ENCODE measurements around the gene GALNT16. TPM values are rescaled to one million over a fixed set of nuclear protein-coding genes. Genes with fewer than 3 reads are reported as not detected.

Gene GALNT16
- total and polyA plus RNA-seq, 5 experiments from 2014 or later = not detected

DNA sequence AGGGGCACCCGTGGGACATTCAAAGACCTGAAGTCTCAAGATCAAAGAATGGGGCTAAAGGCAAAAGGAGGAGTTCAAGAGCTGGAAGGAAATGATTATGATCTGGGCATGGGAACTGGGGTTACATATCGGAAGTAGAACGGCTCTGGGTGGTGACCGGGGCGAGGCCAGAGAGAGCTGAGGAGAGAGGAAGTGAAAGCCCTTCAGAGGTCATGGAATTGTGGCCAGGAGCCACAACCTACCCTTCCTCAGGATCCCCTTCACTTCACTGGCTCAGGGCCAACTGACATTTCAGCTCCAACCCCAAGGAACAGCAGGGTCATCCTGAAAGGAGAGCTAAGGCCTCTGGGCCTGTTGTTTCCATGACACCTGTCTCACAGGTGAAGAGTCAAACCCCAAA is 57.8 kb downstream of the GALNT16 start:
- POLR2A ChIA-PET = no interaction called here
- H3K27me3 Mint-ChIP-seq = no peaks in the 10 kb centered on the region
- no peaks in the 10 kb centered on the region for H3K9me3 Mint-ChIP-seq
- ATAC-seq = no peak
- peaks cover 0 to 10% (median 0%) of the 10 kb centered on the region in 4 donors for H3K4me1 Mint-ChIP-seq
- H3K36me3 Mint-ChIP-seq = no peaks in the 10 kb centered on the region
- no peak overlapping the region for H3K27ac Mint-ChIP-seq
- no peak for DNase-seq
- no peak overlapping the region for H3K4me3 Mint-ChIP-seq

DNA sequence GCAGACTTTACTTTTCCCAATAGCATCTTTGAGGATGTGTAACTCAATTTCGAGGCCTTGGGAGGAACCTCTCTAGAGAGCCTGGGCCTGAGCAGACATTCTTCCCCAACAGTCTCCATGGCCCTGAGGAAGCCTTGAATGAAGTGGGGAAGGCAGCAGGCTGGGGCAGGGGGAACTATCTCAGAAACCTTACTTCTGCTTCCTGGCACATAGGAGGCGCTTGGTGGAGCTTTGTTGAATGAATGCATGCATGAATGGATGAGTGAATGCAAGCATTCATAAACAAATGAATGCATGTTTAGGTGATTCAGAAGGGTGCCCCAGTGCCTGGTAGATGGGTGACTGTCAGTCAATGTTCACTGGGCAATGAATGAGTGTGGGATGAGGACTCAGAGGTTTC is 58.3 kb downstream of the GALNT16 start:
- Mint-ChIP-seq H3K27ac (no peak overlapping the region), H3K9me3 (no peaks in the 10 kb centered on the region), H3K4me3 (no peak overlapping the region), H3K4me1 (peaks cover 0 to 10% (median 0%) of the 10 kb centered on the region in 4 donors), H3K36me3 (no peaks in the 10 kb centered on the region), H3K27me3 (no peaks in the 10 kb centered on the region)
- DNase-seq (no peak), ATAC-seq (no peak)
- POLR2A ChIA-PET = no interaction called here

DNA sequence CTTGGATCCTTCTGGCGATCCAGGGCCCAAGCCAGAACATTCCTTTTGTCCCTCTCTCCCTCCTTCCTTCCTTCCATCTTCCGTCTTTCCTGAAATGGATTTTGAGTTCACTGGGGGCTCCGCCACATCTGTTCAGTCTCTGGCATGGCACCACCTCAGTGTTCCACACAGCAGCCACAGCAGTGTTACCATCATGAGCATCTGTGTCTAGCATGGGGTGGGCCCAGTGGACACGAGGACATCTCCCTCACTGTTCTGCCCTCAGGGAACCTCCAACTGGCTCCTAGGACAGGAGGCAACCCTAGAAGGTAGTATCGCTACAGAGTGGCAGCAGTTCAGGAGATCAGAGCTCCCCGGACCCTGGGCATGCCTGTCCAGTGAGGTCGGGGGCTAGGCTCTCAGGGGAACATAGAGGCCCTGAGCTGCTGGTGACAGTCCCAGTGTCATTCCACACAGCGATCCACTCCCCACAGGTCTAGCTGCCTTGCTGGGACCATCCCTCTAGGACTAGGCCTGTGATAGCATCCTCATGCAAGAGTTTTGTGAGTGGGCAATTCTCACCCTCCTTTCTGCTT is 59.0 kb downstream of the GALNT16 start:
- ATAC-seq (no peak), DNase-seq (no peak)
- H3K9me3 Mint-ChIP-seq = no peaks in the 10 kb centered on the region
- H3K4me1 Mint-ChIP-seq = peaks cover 0 to 10% (median 0%) of the 10 kb centered on the region in 4 donors
- POLR2A ChIA-PET = no interaction called here
- H3K4me3 Mint-ChIP-seq = no peak overlapping the region
- H3K36me3 Mint-ChIP-seq = no peaks in the 10 kb centered on the region
- H3K27ac Mint-ChIP-seq = no peak overlapping the region
- H3K27me3 Mint-ChIP-seq = no peaks in the 10 kb centered on the region

DNA sequence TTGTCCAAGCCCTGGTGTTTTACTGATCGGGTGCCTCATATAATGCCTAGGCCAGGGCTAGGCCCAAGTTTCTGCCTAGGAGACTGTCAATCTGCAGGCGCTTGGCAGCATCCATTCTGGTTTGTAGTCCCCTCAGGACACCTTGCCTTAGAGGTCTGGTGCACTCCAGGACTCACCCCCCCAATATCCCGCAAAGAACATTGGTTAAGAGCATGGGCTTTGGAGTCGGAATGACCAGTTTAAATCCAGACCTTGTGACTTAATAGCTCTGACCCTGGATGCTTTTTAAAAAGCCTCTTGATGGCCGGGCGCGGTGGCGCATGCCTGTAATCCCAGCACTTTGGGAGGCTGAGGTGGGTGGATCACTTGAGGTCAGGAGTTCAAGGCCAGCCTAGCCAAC is 60.0 kb downstream of the GALNT16 start:
- H3K4me3 Mint-ChIP-seq = no peak overlapping the region
- no peak for ATAC-seq
- peaks cover 0 to 2% (median 0%) of the 10 kb centered on the region in 5 donors for H3K27me3 Mint-ChIP-seq
- no peaks in the 10 kb centered on the region for H3K36me3 Mint-ChIP-seq
- POLR2A ChIA-PET = no interaction called here
- DNase-seq = no peak
- H3K4me1 Mint-ChIP-seq = peaks cover 0 to 10% (median 0%) of the 10 kb centered on the region in 4 donors
- no peak overlapping the region for H3K27ac Mint-ChIP-seq
- H3K9me3 Mint-ChIP-seq = no peaks in the 10 kb centered on the region

- Mint-ChIP-seq H3K36me3 (no peaks in the 10 kb centered on the region), H3K27me3 (peaks cover 0 to 10% (median 0%) of the 10 kb centered on the region in 5 donors), H3K4me3 (no peak overlapping the region), H3K9me3 (no peaks in the 10 kb centered on the region), H3K4me1 (peaks cover 0 to 10% (median 0%) of the 10 kb centered on the region in 4 donors), H3K27ac (no peak overlapping the region)
- POLR2A ChIA-PET = no interaction called here
- ATAC-seq (no peak), DNase-seq (no peak)
Observed at GRCh38 chr14:69320581-69321365, 60.8 kb downstream of the GALNT16 start.

GRCh38 chr14:69321601-69322330 is 61.8 kb downstream of the GALNT16 start:
- Mint-ChIP-seq H3K27ac (peak overlapping the region in 1 of 10 donors; percentile 42), H3K4me3 (no peak overlapping the region), H3K9me3 (no peaks in the 10 kb centered on the region), H3K27me3 (peaks cover 0 to 11% (median 0%) of the 10 kb centered on the region in 5 donors), H3K36me3 (no peaks in the 10 kb centered on the region), H3K4me1 (peaks cover 0 to 10% (median 0%) of the 10 kb centered on the region in 4 donors)
- ATAC-seq (no peak), DNase-seq (no peak)
- POLR2A ChIA-PET = no interaction called here

DNA sequence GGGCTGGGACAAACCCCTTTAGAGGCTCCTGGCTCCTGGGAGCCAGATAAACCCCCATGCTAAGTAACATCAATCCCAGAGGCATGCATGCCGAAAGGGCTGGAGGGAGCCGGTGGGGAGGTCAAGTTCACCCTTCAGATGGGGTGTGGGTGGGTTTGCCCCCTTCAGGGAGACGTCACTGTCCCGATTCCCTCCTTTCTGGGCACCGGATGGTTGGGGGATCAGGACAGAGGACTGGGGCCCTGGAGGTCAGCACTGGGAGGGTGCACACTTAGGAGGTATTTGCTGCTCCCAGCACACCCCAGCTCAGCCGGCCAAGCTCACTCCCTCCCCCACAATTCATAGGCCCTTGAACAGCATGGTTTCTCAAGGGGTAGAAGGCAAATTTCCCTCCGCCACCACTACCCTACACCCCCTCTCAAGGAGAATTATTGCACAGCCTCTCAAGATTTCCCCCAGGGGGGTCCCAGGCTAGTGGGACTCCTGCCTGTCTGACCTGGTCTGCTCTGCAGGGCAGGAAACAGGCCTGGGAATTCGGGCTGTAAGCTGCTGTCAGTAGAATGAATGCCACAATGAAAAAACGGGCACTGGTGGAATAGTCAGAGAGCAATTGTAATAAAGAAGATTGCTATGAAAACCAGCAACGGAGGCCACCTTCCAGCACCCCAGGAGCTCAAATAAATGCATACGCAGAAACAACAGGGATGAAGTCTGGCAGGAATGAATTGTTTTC is 63.5 kb downstream of the GALNT16 start:
- Mint-ChIP-seq H3K4me3 (no peak overlapping the region), H3K36me3 (no peaks in the 10 kb centered on the region), H3K4me1 (peaks cover 0 to 1% (median 0%) of the 10 kb centered on the region in 4 donors), H3K27me3 (peaks cover 0 to 11% (median 0%) of the 10 kb centered on the region in 5 donors), H3K9me3 (no peaks in the 10 kb centered on the region), H3K27ac (no peak overlapping the region)
- POLR2A ChIA-PET = no interaction called here
- no peak for ATAC-seq
- no peak for DNase-seq

GRCh38 chr14:69323999-69324282 is 64.0 kb downstream of the GALNT16 start:
- ATAC-seq = no peak
- no peaks in the 10 kb centered on the region for H3K9me3 Mint-ChIP-seq
- H3K27me3 Mint-ChIP-seq = peaks cover 0 to 11% (median 0%) of the 10 kb centered on the region in 5 donors
- POLR2A ChIA-PET = no interaction called here
- H3K27ac Mint-ChIP-seq = no peak overlapping the region
- no peaks in the 10 kb centered on the region for H3K4me1 Mint-ChIP-seq
- no peak for DNase-seq
- H3K4me3 Mint-ChIP-seq = no peak overlapping the region
- no peaks in the 10 kb centered on the region for H3K36me3 Mint-ChIP-seq

- H3K36me3 Mint-ChIP-seq = no peaks in the 10 kb centered on the region
- no peak overlapping the region for H3K4me3 Mint-ChIP-seq
- ATAC-seq (no peak), DNase-seq (no peak)
- no peaks in the 10 kb centered on the region for H3K4me1 Mint-ChIP-seq
- H3K9me3 Mint-ChIP-seq = no peaks in the 10 kb centered on the region
- H3K27ac Mint-ChIP-seq = no peak overlapping the region
- POLR2A ChIA-PET = no interaction called here
- H3K27me3 Mint-ChIP-seq = peaks cover 0 to 11% (median 0%) of the 10 kb centered on the region in 5 donors
Observed at GRCh38 chr14:69324341-69324931, 64.5 kb downstream of the GALNT16 start.

- H3K4me1 Mint-ChIP-seq = no peaks in the 10 kb centered on the region
- DNase-seq = no peak
- no peak overlapping the region for H3K4me3 Mint-ChIP-seq
- no peaks in the 10 kb centered on the region for H3K9me3 Mint-ChIP-seq
- no peaks in the 10 kb centered on the region for H3K36me3 Mint-ChIP-seq
- peaks cover 0 to 11% (median 0%) of the 10 kb centered on the region in 5 donors for H3K27me3 Mint-ChIP-seq
- POLR2A ChIA-PET = no interaction called here
- no peak overlapping the region for H3K27ac Mint-ChIP-seq
- ATAC-seq = no peak
Observed at GRCh38 chr14:69325086-69325485, 65.1 kb downstream of the GALNT16 start.

DNA sequence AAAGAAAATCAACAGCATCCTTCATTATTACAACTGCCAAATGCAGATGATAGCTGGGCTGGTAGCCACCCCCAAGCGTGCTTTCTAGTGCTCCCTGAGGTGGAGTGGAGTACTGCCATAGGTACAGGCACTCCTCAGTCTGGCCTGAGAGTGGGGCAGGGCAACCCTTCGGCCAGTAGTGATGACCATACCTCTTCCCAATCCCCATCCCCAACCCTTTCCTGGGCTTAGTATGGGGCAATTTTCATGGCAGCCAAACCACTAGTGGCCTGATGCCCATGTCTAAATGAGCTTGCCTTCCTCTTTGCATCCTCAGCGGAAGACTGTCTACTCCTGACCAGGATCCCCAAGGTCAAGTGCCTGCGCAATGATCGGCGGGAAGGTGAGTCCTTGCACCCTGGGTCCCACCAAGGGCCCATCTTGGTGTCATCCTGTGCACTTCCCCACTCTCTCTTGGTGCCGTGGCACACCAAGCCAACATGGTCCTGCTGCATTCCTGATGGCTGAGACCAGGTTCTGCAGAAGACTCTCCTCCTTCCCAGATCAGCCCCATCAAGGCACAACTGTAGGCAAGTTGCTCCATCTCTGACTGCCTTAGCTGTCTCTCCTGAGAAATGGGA is 65.8 kb downstream of the GALNT16 start:
- POLR2A ChIA-PET = no interaction called here
- no peaks in the 10 kb centered on the region for H3K36me3 Mint-ChIP-seq
- no peak for DNase-seq

DNA sequence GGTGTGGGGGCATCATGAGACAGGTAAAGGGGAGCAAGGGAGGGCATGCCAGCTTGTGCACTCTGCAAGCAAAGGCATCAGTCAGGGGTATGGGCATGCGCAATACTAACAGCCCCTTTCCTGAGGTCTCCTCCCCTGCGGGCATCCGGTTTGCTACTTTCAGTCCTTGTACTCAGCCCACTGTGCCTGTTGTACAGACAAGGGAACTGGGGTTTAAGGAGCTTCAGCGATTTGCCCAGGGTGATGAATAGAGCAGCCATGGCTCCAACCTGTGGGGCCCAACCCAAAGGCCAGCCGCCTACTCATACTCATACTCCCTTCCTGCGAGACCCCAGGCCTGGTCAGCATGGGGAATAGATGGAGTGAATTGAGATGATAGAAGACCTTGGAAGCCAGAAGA is 66.7 kb downstream of the GALNT16 start:
- POLR2A ChIA-PET = no interaction called here
- H3K4me1 Mint-ChIP-seq = no peaks in the 10 kb centered on the region
- H3K4me3 Mint-ChIP-seq = no peak overlapping the region
- no peaks in the 10 kb centered on the region for H3K9me3 Mint-ChIP-seq
- ATAC-seq (no peak), DNase-seq (no peak)
- no peaks in the 10 kb centered on the region for H3K36me3 Mint-ChIP-seq
- peaks cover 0 to 11% (median 0%) of the 10 kb centered on the region in 5 donors for H3K27me3 Mint-ChIP-seq
- H3K27ac Mint-ChIP-seq = no peak overlapping the region

More for the DNA sequence above, 65.8 kb downstream of the GALNT16 start:
- Mint-ChIP-seq H3K4me3 (no peak overlapping the region), H3K27ac (no peak overlapping the region), H3K4me1 (no peaks in the 10 kb centered on the region), H3K27me3 (peaks cover 0 to 11% (median 0%) of the 10 kb centered on the region in 5 donors), H3K9me3 (no peaks in the 10 kb centered on the region)
- no peak for ATAC-seq

Measured in naive thymus-derived CD8-positive, alpha-beta T cell (primary cell).